COLO829 (cell line): ENCODE results near the gene MSMP.

Experiments used
- DNase-seq: peaks from one replicate; pipeline ENCODE4 v3.0.0; 2012; ENCODE audit warnings: low spot score

The MSMP gene

GRCh38 chr9:35754264-35754663 is at the start of gene MSMP:
TSS of gene MSMP (minus strand) at chr9:35754276. CDS start at chr9:35754129, 147 bp downstream.
- no peak for DNase-seq

- DNase-seq, result no peak
Observed at GRCh38 chr9:35801328-35802128, 47.5 kb upstream of the MSMP start.

GRCh38 chr9:35800530-35800929 is 46.5 kb upstream of the MSMP start:
- DNase-seq, result no peak

- DNase-seq, result peak; percentile 36
Observed at GRCh38 chr9:35798658-35799374, 44.7 kb upstream of the MSMP start.

GRCh38 chr9:35797311-35798109 is 43.4 kb upstream of the MSMP start:
- DNase-seq, result no peak

GRCh38 chr9:35795695-35796094 is 41.6 kb upstream of the MSMP start:
- no peak for DNase-seq

- DNase-seq, result no peak
Observed at GRCh38 chr9:35793461-35793860, 39.4 kb upstream of the MSMP start.

GRCh38 chr9:35792826-35793225 is 38.8 kb upstream of the MSMP start:
- no peak for DNase-seq

GRCh38 chr9:35792024-35792813 is 38.1 kb upstream of the MSMP start:
- no peak for DNase-seq

GRCh38 chr9:35791297-35791921 is 37.3 kb upstream of the MSMP start, which contains the start of gene NPR2:
TSS of gene NPR2 (plus strand) at chr9:35791591. CDS start at chr9:35792409, 818 bp downstream.
- no peak for DNase-seq

GRCh38 chr9:35790385-35791296 is 36.6 kb upstream of the MSMP start:
- peak; percentile 91 for DNase-seq

GRCh38 chr9:35790025-35790384 is 35.9 kb upstream of the MSMP start:
- DNase-seq, result no peak

- no peak for DNase-seq
Observed at GRCh38 chr9:35789541-35789940, 35.5 kb upstream of the MSMP start.

GRCh38 chr9:35783418-35783817 is 29.3 kb upstream of the MSMP start:
- DNase-seq, result no peak

- no peak for DNase-seq
Observed at GRCh38 chr9:35781066-35781465, 27.0 kb upstream of the MSMP start.

GRCh38 chr9:35778496-35778895 is 24.4 kb upstream of the MSMP start:
- no peak for DNase-seq

GRCh38 chr9:35776018-35776417 is 21.9 kb upstream of the MSMP start:
- DNase-seq, result no peak

GRCh38 chr9:35774907-35775635 is 21.0 kb upstream of the MSMP start:
- no peak for DNase-seq

- no peak for DNase-seq
Observed at GRCh38 chr9:35771943-35772342, 17.9 kb upstream of the MSMP start.

- DNase-seq, result peak; percentile 79
Observed at GRCh38 chr9:35771534-35771933, 17.5 kb upstream of the MSMP start.
